Right renal cortex interstitium (tissue), 3 donors: ENCODE data around the gene RAB11FIP4. TPM values are rescaled to one million over a fixed set of nuclear protein-coding genes. Genes with fewer than 3 reads are reported as not detected.
A peak's percentile ranks its signal among the peaks of the same experiment; 100 is the strongest.

ENCODE experiments used
- DNase-seq, 3 donors: peaks; one replicate each; pipeline ENCODE4 v3.0.0-alpha.2; 2013; ENCODE audit warnings: low read depth in 3 of 3, low spot score in 2 of 3
- polyA plus RNA-seq, 3 donors: library from polyadenylated mRNA; unstranded; fragments of 120-200 nt; gene quantifications; one replicate each; pipeline ENCODE4 v1.2.1, GENCODE V29; 2013; ENCODE audit not compliant: insufficient read length in 3 of 3

The RAB11FIP4 gene
- polyA plus RNA-seq, 3 donors: 15.8 to 19.7 (median 19.1) TPM

- DNase-seq: no peak
Measured at GRCh38 chr17:31386542-31387075, 4.9 kb upstream of the RAB11FIP4 start.

GRCh38 chr17:31387438-31387837 is 4.0 kb upstream of the RAB11FIP4 start:
- DNase-seq: no peak

GRCh38 chr17:31388351-31388750 is 3.1 kb upstream of the RAB11FIP4 start:
- DNase-seq: no peak

- DNase-seq: no peak
Measured at GRCh38 chr17:31388770-31389656, 2.5 kb upstream of the RAB11FIP4 start.

GRCh38 chr17:31389657-31390381 is 1.7 kb upstream of the RAB11FIP4 start:
- no peak for DNase-seq

- no peak for DNase-seq
Measured at GRCh38 chr17:31390426-31390747, 1.1 kb upstream of the RAB11FIP4 start.

GRCh38 chr17:31390748-31391495 is 553 bp upstream of the RAB11FIP4 start:
- DNase-seq: no peak

- no peak for DNase-seq
Measured at GRCh38 chr17:31392002-31392855, 754 bp downstream of the RAB11FIP4 start.

- no peak for DNase-seq
Measured at GRCh38 chr17:31392856-31393748, 1.6 kb downstream of the RAB11FIP4 start.

- no peak for DNase-seq
Measured at GRCh38 chr17:31393749-31394146, 2.3 kb downstream of the RAB11FIP4 start.

- DNase-seq: peak; percentile 60 to 75 (median 68)
Measured at GRCh38 chr17:31394544-31394943, 3.1 kb downstream of the RAB11FIP4 start.

GRCh38 chr17:31397256-31397939 is 5.9 kb downstream of the RAB11FIP4 start:
- DNase-seq: no peak

- no peak for DNase-seq
Measured at GRCh38 chr17:31398381-31399311, 7.2 kb downstream of the RAB11FIP4 start.

- no peak for DNase-seq
Measured at GRCh38 chr17:31400481-31400950, 9.0 kb downstream of the RAB11FIP4 start.

- no peak for DNase-seq
Measured at GRCh38 chr17:31401456-31402254, 10.2 kb downstream of the RAB11FIP4 start.
